SH-SY5Y (cell line): ENCODE results near the gene ANKRD55.

Experiments
- GATA2 ChIP-seq: IDR thresholded peaks from 2 replicates; pipeline ENCODE4 v1.6.1; 2011; ENCODE audit warnings: mild to moderate bottlenecking, low read depth, low read length
- GATA3 ChIP-seq: IDR thresholded peaks from 2 replicates; pipeline ENCODE4 v1.6.1; 2011; ENCODE audit warnings: low read depth, mild to moderate bottlenecking, low read length, moderate library complexity

DNA sequence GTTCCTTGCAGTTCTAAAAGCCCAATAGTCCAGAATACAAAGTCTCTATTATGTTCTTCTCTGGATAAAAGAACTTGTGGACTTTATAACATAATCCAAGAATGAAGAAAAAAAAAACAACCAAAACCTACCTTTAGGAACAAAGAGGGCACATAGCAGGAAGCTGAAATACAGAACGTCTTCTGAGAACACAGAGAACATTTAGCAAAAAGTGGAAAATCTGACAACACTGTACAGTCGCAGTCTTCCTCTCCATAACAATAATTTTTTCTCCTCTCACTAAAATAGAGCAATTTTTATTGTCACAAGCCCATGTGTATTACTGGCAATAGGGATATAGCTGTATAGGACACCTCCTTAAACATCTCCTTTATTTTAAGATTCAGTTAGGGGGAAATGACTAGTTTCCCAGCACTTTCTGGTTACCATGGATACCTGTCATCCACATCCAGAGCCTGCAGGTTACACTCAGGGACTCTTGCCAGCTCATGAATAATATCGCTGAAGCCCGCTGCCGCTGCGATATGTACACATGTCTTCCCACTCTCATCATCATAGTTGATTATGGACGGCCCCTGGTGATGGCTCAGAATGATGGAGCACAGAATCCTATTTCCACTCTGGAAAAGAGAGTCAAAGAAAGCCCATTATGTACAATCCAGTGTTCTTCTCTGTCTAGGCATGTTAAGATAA, 106.5 kb downstream of the ANKRD55 start:
- no peak for TF ChIP-seq GATA3
- TF ChIP-seq GATA2: no peak
